Measurements from ENCODE around the gene HSF4. TPM values are rescaled to one million over a fixed set of nuclear protein-coding genes. Genes with fewer than 3 reads are reported as not detected.
A peak's percentile ranks its signal among the peaks of the same experiment; 100 is the strongest.

HSF4 gene
- total RNA-seq, 1 donor from 2014 or later: 11.1 TPM

DNA sequence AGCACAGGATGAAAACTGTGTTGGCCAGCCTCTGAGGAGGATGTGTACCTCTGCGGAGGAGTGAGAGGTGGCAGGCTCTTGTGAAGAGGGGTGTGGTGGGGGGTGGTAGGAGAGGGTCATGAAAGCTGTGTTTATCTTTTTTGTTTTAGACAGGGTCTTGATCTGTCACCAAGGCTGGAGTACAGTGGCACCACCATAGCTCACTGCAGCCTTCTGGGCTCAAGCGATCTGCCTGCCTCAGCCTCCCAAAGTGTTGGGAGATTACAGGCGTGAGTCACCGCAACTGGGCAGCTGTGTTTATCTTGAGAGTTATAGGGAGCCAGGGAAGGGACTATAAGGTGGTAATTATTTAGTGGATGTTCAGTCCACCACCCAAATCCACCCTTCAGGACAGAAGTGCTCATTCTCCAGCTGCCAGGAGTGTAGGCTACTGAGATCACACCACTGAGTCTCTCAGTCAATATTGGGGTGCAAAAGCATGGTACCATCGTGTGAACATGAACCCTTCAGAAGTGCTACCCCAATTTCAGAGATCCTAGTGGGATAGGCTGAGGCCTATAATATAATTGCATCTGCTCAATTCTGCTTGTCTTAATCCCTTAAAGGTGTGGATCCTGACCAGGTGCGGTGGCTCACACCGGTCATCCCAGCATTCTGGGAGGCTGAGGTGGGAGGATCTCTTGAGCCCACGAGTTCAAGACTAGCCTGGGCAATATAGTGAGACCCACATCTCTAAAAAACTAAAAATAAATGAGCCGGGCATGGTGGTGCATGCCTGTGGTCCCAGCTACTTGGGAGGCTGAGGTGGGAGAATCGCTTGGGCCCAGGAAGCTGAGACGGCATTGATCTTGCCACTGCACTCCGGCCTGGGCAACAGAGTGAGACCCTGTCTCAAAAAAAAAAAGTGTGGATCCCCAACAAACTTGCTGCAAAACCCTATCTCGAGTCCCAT is 26.2 kb downstream of the HSF4 start:
- Mint-ChIP-seq H3K9me3 (no peaks in the 10 kb centered on the region), H3K36me3 (no peaks in the 10 kb centered on the region)

DNA sequence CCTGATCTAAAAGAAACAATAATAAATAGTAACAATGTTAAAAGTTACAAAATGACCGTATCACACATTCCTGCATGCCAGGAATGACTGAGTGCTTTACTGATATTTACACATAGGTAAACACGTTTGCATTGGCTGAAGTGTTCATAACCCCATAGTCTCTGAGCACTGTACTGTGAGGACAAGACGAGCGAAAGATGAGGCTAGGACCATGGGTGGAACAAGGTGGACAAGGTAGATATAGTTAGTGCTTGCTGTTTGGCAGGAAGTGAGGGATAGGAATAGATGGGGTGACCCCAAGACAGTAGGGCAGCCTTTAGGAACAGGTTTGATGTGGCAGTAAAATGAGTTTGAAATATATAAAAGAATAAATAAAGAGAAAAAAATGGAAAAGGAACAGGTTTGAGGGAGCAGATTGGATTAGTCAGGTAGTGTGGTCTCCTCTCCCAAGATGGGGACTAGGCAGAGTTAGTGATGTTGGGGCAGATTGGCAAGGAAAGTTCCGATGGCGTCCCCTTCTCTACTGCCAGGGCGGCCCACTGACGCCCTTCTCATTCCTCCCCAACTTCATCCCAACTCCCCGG is 27.0 kb downstream of the HSF4 start:
- Mint-ChIP-seq H3K27me3 (peaks cover 2% of the 10 kb centered on the region), H3K4me3 (peak overlapping the region; percentile 91), H3K4me1 (ENCODE audit: unreplicated experiment) (peaks cover 8% of the 10 kb centered on the region), H3K36me3 (peaks cover 6% of the 10 kb centered on the region), H3K27ac (peak overlapping the region; percentile 69), H3K9me3 (no peaks in the 10 kb centered on the region)
- DNase-seq (ENCODE audit: extremely low spot score, unreplicated experiment): no peak
- TF ChIP-seq, protein P1, sequence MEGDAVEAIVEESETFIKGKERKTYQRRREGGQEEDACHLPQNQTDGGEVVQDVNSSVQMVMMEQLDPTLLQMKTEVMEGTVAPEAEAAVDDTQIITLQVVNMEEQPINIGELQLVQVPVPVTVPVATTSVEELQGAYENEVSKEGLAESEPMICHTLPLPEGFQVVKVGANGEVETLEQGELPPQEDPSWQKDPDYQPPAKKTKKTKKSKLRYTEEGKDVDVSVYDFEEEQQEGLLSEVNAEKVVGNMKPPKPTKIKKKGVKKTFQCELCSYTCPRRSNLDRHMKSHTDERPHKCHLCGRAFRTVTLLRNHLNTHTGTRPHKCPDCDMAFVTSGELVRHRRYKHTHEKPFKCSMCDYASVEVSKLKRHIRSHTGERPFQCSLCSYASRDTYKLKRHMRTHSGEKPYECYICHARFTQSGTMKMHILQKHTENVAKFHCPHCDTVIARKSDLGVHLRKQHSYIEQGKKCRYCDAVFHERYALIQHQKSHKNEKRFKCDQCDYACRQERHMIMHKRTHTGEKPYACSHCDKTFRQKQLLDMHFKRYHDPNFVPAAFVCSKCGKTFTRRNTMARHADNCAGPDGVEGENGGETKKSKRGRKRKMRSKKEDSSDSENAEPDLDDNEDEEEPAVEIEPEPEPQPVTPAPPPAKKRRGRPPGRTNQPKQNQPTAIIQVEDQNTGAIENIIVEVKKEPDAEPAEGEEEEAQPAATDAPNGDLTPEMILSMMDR (conservative IDR thresholded peaks at IDR 0.05): no peak

More for the DNA sequence above, 26.2 kb downstream of the HSF4 start:
- no peak for DNase-seq (ENCODE audit: extremely low spot score, unreplicated experiment)
- Mint-ChIP-seq H3K4me1 (ENCODE audit: unreplicated experiment) (peaks cover 8% of the 10 kb centered on the region), H3K27me3 (peaks cover 5% of the 10 kb centered on the region), H3K27ac (peak overlapping the region; percentile 31), H3K4me3 (no peak overlapping the region)
- TF ChIP-seq, protein P1 (conservative IDR thresholded peaks at IDR 0.05): no peak

DNA sequence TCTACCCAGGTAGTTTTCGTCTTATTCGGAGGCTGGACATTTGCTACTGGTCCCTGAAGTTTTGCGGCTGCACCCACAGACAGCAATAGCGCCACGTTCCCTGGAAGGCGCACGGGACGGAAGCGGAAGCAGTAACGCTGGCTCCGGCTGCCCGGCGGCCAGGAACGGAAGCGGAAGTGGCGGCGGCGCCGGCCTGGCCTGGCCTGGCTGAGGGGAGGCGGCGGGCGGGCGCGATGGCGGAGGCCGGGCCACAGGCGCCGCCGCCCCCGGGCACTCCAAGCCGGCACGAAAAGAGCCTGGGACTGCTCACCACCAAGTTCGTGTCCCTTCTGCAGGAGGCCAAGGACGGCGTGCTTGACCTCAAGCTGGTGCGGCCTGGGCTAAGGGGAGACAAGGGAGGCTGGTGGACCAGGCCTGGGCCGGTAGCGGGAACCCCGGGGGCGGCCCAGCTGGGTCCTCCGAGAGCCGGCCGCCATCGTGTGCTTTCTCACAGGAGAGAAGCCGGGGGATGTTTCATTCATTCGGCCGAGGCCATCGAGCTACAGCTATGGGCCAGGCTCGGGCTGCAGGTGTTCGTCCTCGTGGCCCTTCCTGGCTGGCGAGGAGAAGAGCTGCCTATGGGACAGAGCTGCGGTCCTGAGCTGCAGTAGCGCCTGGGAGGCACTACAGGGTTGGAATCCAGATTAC is 27.6 kb downstream of the HSF4 start, which contains the start of gene E2F4:
Gene E2F4, plus strand, starts transcription at position 161 of the 687 bp plus-strand sequence. Its CDS starts 73 bp downstream, at position 234.
- TF ChIP-seq, protein P1 (conservative IDR thresholded peaks at IDR 0.05): no peak
- peak within 1 kb of the TSS; percentile 74 for H3K27ac Mint-ChIP-seq
- peak; percentile 89 for DNase-seq (ENCODE audit: extremely low spot score, unreplicated experiment)
- H3K27me3 Mint-ChIP-seq: no peaks in the 10 kb centered on the region
- no peaks in the 10 kb centered on the region for H3K9me3 Mint-ChIP-seq
- peaks cover 8% of the 10 kb centered on the region for H3K4me1 Mint-ChIP-seq (ENCODE audit: unreplicated experiment)
- peak within 1 kb of the TSS; percentile 91 for H3K4me3 Mint-ChIP-seq
- H3K36me3 Mint-ChIP-seq: peaks cover 6% of the 10 kb centered on the region

DNA sequence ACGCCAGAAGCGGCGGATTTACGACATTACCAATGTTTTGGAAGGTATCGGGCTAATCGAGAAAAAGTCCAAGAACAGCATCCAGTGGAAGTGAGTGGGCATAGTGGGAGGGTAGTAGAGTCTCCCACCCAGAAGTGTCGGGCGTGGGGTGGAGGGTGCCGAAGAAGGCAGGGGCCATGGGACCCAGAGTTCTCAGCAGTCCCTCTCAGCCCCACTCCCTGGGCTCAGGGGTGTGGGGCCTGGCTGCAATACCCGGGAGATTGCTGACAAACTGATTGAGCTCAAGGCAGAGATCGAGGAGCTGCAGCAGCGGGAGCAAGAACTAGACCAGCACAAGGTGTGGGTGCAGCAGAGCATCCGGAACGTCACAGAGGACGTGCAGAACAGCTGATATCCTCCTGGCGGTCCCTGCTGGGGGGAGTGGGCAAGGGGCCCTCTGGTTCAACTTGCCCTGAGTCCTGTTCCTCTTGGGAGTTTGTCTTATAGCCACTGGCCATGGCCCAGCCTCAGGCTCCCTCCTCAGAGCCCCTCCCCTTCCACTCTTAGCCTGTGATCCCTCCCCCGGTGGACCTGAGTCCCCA is 28.3 kb downstream of the HSF4 start:
- peaks cover 6% of the 10 kb centered on the region for H3K36me3 Mint-ChIP-seq
- peak overlapping the region; percentile 91 for H3K4me3 Mint-ChIP-seq
- no peak for DNase-seq (ENCODE audit: extremely low spot score, unreplicated experiment)
- H3K4me1 Mint-ChIP-seq (ENCODE audit: unreplicated experiment): peaks cover 8% of the 10 kb centered on the region
- TF ChIP-seq, protein P1 (conservative IDR thresholded peaks at IDR 0.05): no peak
- no peaks in the 10 kb centered on the region for H3K9me3 Mint-ChIP-seq
- H3K27me3 Mint-ChIP-seq: no peaks in the 10 kb centered on the region
- H3K27ac Mint-ChIP-seq: peak overlapping the region; percentile 74

DNA sequence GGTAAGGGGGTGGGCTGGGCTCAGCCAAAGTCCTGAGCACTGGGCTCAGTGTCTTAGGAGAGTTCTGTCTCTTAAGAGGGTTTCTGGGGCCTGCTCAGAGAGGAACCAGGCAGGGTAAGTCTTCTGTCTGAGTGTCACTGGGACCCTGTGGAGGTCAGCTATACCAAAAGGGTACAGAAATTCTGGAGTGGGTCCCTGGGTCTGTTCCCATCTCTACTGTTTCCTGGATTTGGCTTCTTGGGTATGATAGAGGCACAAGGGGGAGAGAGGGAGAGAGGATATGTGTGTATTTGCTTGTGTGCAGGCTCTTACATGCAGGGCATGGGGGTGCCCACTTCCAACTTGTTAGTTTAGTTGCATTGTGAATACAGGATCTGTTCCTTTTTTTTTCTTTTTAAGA is 29.0 kb downstream of the HSF4 start:
- Mint-ChIP-seq H3K36me3 (peaks cover 6% of the 10 kb centered on the region), H3K9me3 (no peaks in the 10 kb centered on the region), H3K27ac (peak overlapping the region; percentile 29), H3K4me1 (ENCODE audit: unreplicated experiment) (peaks cover 8% of the 10 kb centered on the region), H3K27me3 (no peaks in the 10 kb centered on the region), H3K4me3 (peak overlapping the region; percentile 91)
- TF ChIP-seq, protein P1 (conservative IDR thresholded peaks at IDR 0.05): no peak
- DNase-seq (ENCODE audit: extremely low spot score, unreplicated experiment): no peak

Data from type B pancreatic cell (in vitro differentiated cells).